ENCODE measurements around the gene DYRK1A. TPM values are rescaled to one million over a fixed set of nuclear protein-coding genes. Genes with fewer than 3 reads are reported as not detected.
A peak's percentile ranks its signal among the peaks of the same experiment; 100 is the strongest.

Gene DYRK1A
- total RNA-seq, 1 donor from 2014 or later: 72.9 TPM

- DNase-seq (ENCODE audit: low spot score): no peak
- intact Hi-C loops (cut with DNase I): no loop called here
These were observed 8.2 kb upstream of the DYRK1A start for GRCh38 chr21:37358397-37358796.

DNA sequence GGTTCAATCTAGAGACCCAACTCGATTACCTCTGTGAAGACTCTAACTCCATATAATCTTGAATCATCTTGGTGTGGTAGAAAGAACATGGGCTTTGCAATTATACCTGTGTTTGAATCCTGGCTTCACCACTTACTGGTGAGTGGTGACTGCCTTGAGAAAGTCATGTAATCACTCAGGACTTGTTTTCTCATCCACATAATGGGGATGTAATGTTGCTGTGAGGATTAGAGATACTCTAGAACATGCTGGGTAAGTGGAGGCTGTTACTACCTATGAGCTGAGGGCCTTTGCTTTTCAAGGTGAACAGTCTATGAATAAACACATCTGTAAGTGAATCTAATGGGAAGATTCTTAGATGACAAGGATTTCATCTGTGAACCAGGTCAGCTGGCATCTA is 2.6 kb upstream of the DYRK1A start:
- intact Hi-C loops (cut with DNase I): no loop called here
- no peak for DNase-seq (ENCODE audit: low spot score)

DNA sequence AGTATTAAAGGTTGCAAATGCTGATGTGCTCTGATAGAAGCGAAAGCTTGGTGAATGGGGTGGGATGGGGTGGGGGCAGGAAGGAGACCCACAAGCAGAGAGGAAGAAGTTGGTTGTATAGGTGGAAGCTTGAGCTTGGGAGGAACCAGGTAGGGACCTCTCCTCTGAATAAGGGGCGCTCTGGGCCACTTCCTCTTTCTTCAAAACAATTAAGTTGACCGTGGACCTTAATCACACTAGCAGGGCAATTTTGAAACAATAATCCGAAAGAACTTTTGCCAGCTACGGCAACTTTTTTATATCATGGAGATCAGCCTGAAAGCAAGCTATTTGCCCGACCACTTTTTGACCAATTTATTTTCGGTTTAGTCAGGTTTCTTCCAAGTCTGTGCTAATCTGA is 1.9 kb upstream of the DYRK1A start:
- intact Hi-C loops (cut with DNase I): loop anchor here (1.0 to 5.0 kb wide), 3 partner anchors 88 to 198 kb away; no protein-coding TSS in a partner anchor
- no peak for DNase-seq (ENCODE audit: low spot score)

DNA sequence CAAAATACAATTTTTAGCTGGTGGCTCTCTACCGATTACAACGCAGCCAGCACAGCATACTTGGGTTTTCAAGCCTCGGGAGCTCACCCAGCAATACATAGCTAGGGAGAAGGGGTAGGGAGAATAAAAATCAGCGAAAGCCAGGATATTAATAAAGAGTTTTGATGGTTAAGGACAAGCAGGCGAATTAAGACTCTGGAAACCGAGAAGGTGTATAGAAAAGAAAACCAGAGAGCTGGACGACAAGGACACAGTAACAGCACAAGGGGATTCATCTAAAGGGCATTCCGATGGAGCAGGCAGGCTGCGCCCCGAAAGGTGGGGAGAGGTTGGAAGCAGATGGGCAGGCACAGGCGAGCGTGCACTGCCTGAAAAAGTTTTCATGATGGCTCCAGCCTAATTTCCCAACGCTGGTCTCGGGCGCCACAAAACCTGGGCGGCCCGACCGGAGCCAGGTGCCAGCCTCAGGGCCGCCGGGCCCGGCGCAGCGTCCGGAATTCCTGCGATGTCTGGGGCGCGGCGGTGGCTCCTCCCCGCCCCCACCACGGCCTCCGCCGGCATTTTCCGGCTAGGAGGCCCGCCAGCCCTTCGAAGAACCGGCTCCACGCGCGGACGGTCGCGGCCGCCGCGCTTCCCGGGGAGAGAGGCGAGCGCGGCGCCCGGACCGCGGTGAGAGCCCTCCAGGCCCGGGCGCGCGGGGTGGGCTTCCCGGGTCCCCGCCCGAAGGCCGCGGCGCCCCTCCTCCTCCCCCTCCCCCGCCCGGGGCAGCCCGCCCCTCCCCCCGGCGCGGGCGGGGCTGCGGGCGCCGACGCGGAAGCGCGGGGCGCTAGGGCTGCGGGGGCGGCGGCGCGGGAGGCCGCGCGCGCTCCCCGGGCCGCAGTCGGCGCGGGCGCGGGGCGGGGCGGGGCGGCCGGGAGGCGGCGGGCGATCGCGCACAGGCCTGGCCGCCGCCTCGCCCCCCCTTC is 774 bp upstream of the DYRK1A start:
- intact Hi-C loops (cut with DNase I): loop anchor here (1.0 to 5.0 kb wide), 5 partner anchors 26 to 197 kb away; no protein-coding TSS in a partner anchor
- peak; percentile 85 for DNase-seq (ENCODE audit: low spot score)

DNA sequence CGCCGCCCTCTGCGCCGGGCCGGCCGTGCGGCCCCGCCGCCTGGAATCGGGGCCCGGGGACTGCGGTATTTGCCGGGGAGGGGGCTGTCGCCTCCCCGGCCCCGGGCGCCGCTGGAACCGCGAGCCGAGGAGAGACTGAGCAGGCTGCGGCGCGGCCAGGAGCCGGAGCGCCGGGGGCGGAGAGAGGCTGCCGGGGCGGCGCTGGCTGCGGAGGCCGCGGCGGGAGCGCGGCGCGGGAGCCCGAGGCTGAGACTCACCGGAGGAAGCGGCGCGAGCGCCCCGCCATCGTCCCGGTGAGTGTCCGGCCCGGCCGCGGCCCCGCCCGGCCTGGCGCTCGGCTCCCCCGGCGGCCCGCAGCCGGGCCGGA is 746 bp downstream of the DYRK1A start:
- intact Hi-C loops (cut with DNase I): loop anchor here (2.0 to 5.0 kb wide), 3 partner anchors 85 to 195 kb away; no protein-coding TSS in a partner anchor
- no peak for DNase-seq (ENCODE audit: low spot score)

- intact Hi-C loops (cut with DNase I): loop anchor here (2.0 to 5.0 kb wide), 3 partner anchors 84 to 194 kb away; no protein-coding TSS in a partner anchor
- peak; percentile 87 for DNase-seq (ENCODE audit: low spot score)
These were observed 1.3 kb downstream of the DYRK1A start for GRCh38 chr21:37367703-37368540.

DNA sequence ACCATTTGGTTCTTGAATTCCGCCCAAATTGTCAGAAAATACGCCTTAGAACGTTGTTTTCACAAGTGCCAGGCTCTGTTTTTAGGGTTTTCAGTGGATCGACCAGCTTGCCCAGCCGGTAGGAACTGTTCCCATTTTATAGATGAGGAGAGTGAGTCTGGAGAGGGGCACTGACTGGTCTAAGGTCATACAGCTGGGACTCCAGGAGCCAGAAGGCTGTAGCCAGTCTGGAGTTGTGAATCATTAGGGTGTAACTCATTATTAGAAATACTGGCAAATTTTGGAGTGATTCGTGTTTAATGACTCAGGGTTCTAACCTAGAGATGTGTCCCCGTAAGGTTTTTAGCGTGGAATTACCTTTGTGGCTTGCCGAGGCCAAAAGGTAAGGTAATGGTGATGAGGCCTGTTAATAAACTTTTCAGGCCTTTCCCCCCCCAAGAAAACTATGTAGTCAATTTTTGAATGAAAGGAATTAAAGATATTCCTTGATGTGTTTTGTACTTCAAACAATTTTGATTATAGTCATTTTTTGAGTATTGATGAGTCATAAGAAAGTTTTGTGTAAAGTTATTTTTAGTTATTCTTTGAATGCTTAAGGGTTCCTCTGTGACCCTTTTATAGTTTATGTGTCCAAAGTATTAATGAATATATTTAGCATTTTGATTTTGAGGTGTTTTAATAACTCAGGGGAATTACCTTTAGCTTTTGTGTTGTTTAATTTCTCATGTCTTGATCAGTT is 2.1 kb downstream of the DYRK1A start:
- intact Hi-C loops (cut with DNase I): loop anchor here (5.0 kb wide), 2 partner anchors 84 to 194 kb away; no protein-coding TSS in a partner anchor
- DNase-seq (ENCODE audit: low spot score): no peak

DNA sequence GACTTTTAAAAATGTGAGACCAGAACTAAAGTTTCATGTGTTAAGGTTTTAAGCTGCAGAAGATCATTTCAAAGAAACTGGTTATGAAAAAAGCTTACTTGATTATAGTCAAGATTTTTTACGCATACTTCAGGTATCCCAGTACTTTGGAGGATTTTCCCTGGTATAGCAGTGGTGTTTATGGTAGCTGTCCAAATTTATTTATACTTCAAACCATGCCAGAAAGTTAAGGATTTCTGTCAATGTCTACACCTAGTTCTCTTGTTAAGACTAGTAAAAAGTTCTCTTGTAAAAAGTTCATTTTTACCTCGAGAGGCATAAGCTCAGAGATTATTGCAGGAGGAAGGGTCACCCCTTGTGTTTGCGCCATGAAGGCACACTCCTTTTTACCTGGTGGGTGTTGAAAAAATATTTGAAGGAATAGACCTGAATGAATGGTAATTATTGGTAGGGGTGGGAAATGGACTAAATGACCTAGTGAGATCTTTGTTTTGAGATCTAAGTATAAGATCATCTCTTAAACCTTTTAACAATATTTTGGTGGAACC is 2.8 kb downstream of the DYRK1A start:
- no peak for DNase-seq (ENCODE audit: low spot score)
- intact Hi-C loops (cut with DNase I): loop anchor here (5.0 kb wide), 2 partner anchors 83 to 193 kb away; no protein-coding TSS in a partner anchor

GRCh38 chr21:37370152-37371040 is 3.8 kb downstream of the DYRK1A start:
- DNase-seq (ENCODE audit: low spot score): no peak

GRCh38 chr21:37371041-37371397 is 4.4 kb downstream of the DYRK1A start:
- intact Hi-C loops (cut with DNase I): no loop called here
- DNase-seq (ENCODE audit: low spot score): no peak

More at GRCh38 chr21:37370152-37371040, 3.8 kb downstream of the DYRK1A start:
- intact Hi-C loops (cut with DNase I): no loop called here

DNA sequence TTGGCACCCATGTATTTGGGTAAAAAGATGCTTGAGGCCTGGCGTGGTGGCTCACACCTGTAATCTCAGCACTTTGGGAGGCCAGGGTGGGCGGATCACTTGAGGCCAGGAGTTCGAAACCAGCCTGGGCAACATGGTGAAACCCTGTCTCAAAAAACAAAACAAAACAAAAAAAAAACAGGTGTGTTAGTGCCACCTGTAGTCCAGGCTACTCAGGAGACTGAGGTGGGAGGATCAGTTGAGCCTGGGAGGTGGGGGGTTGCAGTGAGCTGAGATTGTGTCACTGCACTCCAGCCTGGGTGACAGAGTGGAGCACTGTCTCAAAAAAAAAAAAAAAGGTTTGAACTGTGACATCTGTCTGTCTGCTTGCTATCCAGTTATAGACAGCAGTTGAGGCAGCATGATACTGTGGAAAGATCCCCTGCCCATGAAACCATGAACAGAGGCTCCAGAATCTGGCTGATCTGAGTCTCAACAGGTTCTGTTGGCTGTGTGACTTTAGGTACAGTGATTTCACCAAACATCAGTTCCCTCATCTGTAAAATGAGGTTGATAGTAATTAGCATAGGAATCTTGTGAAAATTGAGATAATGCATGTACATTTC is 5.7 kb downstream of the DYRK1A start:
- no peak for DNase-seq (ENCODE audit: low spot score)
- intact Hi-C loops (cut with DNase I): no loop called here

DNA sequence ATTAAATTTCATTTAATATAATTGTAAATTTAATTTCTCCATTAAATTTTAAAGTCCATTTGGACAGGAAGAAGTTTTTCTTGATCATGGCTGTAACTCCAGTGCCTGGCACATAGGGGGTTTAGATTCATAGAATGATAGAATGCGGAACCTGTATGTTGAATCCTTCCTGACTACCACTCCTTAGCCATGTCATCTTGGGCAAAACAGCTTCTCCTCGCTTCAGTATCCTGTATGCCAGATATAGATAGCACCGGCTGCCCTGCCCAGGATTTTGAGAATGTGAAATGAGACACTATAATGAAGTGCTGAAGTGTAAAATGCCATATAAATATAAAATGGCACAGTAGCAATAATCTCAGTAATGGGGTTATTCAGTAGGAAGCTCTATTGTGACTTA is 6.4 kb downstream of the DYRK1A start:
- DNase-seq (ENCODE audit: low spot score): no peak
- intact Hi-C loops (cut with DNase I): no loop called here

DNA sequence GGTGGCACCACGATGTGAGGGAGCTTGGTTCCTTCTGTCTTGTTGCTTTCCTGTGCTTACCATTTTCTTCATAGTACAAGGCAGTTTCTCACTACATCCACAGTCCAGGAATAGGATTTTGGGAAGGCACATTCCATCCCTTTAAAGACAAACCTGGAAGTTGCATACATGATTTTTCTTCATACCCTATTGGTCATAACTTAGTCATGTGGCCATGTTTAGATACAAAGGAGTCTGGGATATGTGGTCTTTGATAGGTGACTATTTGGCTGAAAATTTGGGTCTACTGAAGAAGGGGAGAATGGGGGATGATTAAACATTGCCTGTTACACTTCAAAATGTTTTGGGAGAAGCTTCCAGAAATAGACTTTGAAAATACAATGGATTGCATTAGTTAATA is 7.0 kb downstream of the DYRK1A start:
- intact Hi-C loops (cut with DNase I): no loop called here

DNA sequence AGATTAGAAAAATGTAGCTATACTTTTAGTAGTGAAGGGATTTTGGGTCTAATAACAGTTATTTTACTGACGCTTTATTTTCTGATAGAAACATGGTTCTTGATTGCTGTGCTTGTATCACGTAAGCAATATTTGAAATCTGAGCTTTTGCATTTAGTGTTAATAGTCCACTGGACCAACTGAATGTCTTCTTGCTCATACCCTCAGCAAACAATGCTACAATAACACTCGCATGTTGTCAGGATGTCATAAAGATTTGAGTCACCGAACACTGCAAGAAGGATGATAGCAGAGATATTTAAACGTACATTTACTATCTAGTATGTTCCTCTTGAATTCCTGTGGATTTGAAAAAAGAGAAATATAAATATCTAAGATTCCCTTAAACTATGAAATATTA is 7.5 kb downstream of the DYRK1A start:
- intact Hi-C loops (cut with DNase I): no loop called here
- no peak for DNase-seq (ENCODE audit: low spot score)

More for the DNA sequence above, 7.0 kb downstream of the DYRK1A start:
- DNase-seq (ENCODE audit: low spot score): no peak

DNA sequence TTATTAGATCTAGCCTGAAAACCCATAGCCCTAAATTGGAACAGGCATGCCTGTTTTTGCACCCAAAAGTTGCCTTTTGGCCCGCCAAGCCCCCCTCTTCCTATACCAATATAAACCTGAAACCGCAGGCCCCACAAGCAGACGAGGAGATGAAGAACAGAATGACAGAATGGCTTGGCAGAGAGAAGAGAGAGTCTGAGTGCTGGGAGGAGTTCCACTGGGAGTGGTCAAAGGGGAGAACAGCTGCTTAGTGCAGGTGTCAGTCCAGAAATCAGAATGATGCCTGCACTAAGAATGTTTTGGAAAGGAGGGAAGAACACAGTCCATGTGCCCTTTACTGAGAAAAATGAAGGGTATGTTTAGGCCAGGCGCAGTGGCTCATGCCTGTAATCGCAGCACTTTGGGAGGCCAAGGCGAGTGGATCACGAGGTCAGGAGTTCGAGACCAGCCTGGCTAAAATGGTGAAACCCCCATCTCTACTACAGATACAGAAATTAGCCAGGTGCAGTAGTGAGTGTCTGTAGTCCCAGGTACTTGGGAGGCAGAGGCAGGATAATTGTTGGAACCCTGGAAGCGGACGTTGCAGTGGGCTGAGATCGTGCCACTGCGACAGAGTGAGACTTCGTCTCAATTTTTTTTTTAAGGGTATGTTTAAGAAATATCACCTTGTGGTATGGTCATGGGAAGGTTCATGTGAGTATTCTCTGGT is 9.4 kb downstream of the DYRK1A start:
- DNase-seq (ENCODE audit: low spot score): no peak
- intact Hi-C loops (cut with DNase I): no loop called here

DNA sequence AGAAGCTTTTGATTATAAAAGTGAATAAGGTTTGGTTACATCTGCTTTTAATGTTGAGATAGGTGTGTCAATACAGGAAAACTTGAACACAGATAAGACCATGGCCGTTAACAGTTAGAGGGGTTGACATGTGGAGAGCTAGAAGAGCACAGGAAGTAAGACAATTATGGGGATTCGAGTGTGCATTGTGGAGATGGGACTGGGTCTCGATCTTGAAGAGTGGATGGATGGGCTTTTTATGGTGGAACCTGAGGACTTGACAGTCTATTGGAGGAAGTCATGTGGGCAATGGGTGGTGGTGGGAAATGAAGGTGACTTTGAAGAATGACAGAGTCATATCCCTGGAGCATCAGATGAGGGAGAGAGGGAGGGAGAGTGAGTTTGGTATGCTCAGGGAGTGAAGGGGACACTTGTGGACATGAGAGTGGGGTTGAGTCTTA is 12.1 kb downstream of the DYRK1A start:
- DNase-seq (ENCODE audit: low spot score): no peak
- intact Hi-C loops (cut with DNase I): no loop called here
